ENCODE measurements around the gene PCDHGA1.
"Not testable (repeated sequence)": the region's sequence is repeated elsewhere in the genome, so short reads cannot be mapped to it uniquely, and the experiment has no call there.

The PCDHGA1 gene

GRCh38 chr5:141346017-141346416 lies 15.7 kb downstream of the PCDHGA1 start:
- H3K27ac ChIP-seq (ENCODE audit: insufficient read depth in 1 of 2, low read depth in 1 of 2, low read length in 2 of 2, poor library complexity in 1 of 2, severe bottlenecking in 2 of 2); DNase-seq; H3K4me3 ChIP-seq (ENCODE audit: control insufficient read depth in 1 of 7, extremely low read depth in 1 of 7, insufficient read depth in 4 of 7, low read depth in 2 of 7, low read length in 6 of 7); H3K4me1 ChIP-seq (ENCODE audit: control extremely low read depth in 1 of 4, control insufficient read depth in 4 of 4, insufficient read depth in 4 of 4, low read length in 3 of 4); CTCF ChIA-PET; POLR2A ChIA-PET; H3K36me3 ChIP-seq (ENCODE audit: control insufficient read depth in 4 of 4, insufficient read depth in 4 of 4, low read length in 3 of 4): not testable (repeated sequence)
- 35% methylated on average over 6 of the region's 35 CpGs for WGBS (ENCODE audit: insufficient coverage)
- H3K9me3 ChIP-seq (ENCODE audit: control extremely low read depth in 1 of 5, control insufficient read depth in 4 of 5, insufficient read depth in 2 of 5, low read depth in 1 of 5, low read length in 4 of 5): peaks cover 20 to 58% (median 36%) of the 10 kb centered on the region in 5 experiments
- H3K27me3 ChIP-seq (replicated peaks in 2 of 5; ENCODE audit: control insufficient read depth in 4 of 5, insufficient read depth in 5 of 5, low read length in 4 of 5): peaks cover 17 to 79% (median 20%) of the 10 kb centered on the region in 5 experiments

DNA sequence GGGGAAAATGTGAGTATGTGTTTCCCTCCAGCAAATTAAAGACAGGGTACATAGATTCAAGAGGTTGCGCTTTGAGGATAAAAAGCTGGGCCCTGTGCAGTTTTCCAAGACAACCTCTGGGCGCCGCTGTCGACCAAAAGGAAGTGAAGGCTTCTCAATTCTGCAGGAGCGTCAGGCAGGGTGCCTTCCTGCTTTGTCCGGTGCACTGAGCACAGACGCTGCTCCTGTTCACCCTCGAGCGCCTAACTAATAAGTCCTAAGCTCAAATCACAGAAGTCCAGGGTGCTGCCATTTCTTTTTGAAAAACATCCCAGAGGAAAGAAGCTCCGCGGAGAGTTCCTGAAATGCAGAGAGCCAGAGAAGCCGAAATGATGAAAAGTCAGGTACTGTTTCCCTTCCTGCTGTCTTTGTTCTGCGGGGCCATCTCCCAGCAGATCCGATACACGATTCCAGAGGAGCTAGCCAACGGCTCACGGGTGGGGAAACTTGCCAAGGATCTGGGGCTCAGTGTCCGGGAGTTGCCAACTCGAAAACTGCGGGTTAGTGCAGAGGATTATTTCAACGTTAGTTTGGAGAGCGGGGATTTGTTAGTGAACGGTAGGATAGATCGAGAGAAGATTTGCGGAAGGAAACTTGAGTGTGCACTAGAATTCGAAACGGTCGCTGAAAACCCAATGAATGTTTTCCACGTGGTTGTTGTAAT lies 19.8 kb downstream of the PCDHGA1 start, which contains the start of gene PCDHGB1:
Gene PCDHGB1 (plus strand): TSS at position 183 of the 703 bp plus-strand sequence. CDS start 162 bp downstream, at position 345.
- no peaks in the 10 kb centered on the region for H3K4me1 ChIP-seq (ENCODE audit: control extremely low read depth in 1 of 4, control insufficient read depth in 4 of 4, insufficient read depth in 4 of 4, low read length in 3 of 4)
- H3K36me3 ChIP-seq (ENCODE audit: control insufficient read depth in 4 of 4, insufficient read depth in 4 of 4, low read length in 3 of 4): peaks cover 0 to 6% (median 0%) of the 10 kb centered on the region in 4 experiments
- ChIA-PET CTCF (interaction anchor here (1.8 kb wide), 1 partner anchor 207 kb away, joined by 7 read pairs; no protein-coding TSS in a partner anchor), POLR2A (no interaction called here)
- DNase-seq: peak; percentile 17 to 60 (median 47)
- peaks cover 14 to 63% (median 40%) of the 10 kb centered on the region in 5 experiments for H3K9me3 ChIP-seq (ENCODE audit: control extremely low read depth in 1 of 5, control insufficient read depth in 4 of 5, insufficient read depth in 2 of 5, low read depth in 1 of 5, low read length in 4 of 5)
- peaks cover 19 to 77% (median 23%) of the 10 kb centered on the region in 5 experiments for H3K27me3 ChIP-seq (replicated peaks in 2 of 5; ENCODE audit: control insufficient read depth in 4 of 5, insufficient read depth in 5 of 5, low read length in 4 of 5)
- H3K27ac ChIP-seq (ENCODE audit: insufficient read depth in 1 of 2, low read depth in 1 of 2, low read length in 2 of 2, poor library complexity in 1 of 2, severe bottlenecking in 2 of 2): no peak within 1 kb of the TSS
- WGBS (ENCODE audit: insufficient coverage): 23% methylated on average over 29 of the region's 29 CpGs
- H3K4me3 ChIP-seq (ENCODE audit: control insufficient read depth in 1 of 7, extremely low read depth in 1 of 7, insufficient read depth in 4 of 7, low read depth in 2 of 7, low read length in 6 of 7): peak within 1 kb of the TSS in 4 of 7 experiments; percentile 4 to 55 (median 18)

DNA sequence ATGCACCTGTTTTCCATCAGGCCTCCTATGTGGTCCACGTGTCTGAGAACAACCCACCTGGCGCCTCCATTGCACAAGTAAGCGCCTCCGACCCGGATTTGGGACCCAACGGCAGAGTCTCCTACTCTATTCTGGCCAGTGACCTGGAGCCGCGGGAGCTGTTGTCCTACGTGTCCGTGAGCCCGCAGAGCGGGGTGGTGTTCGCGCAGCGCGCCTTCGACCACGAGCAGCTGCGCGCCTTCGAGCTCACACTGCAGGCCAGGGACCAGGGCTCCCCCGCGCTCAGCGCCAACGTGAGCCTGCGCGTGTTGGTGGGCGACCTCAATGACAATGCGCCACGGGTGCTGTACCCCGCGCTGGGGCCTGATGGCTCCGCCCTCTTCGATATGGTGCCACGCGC lies 21.3 kb downstream of the PCDHGA1 start:
- DNase-seq: no peak
- Histone ChIP-seq H3K27me3 (replicated peaks in 2 of 5; ENCODE audit: control insufficient read depth in 4 of 5, insufficient read depth in 5 of 5, low read length in 4 of 5) (peaks cover 20 to 82% (median 34%) of the 10 kb centered on the region in 5 experiments), H3K9me3 (ENCODE audit: control extremely low read depth in 1 of 5, control insufficient read depth in 4 of 5, insufficient read depth in 2 of 5, low read depth in 1 of 5, low read length in 4 of 5) (peaks cover 14 to 73% (median 48%) of the 10 kb centered on the region in 5 experiments), H3K36me3 (ENCODE audit: control insufficient read depth in 4 of 4, insufficient read depth in 4 of 4, low read length in 3 of 4) (peaks cover 0 to 6% (median 0%) of the 10 kb centered on the region in 4 experiments), H3K27ac (ENCODE audit: insufficient read depth in 1 of 2, low read depth in 1 of 2, low read length in 2 of 2, poor library complexity in 1 of 2, severe bottlenecking in 2 of 2) (no peak overlapping the region), H3K4me3 (ENCODE audit: control insufficient read depth in 1 of 7, extremely low read depth in 1 of 7, insufficient read depth in 4 of 7, low read depth in 2 of 7, low read length in 6 of 7) (no peak overlapping the region), H3K4me1 (ENCODE audit: control extremely low read depth in 1 of 4, control insufficient read depth in 4 of 4, insufficient read depth in 4 of 4, low read length in 3 of 4) (peaks cover 0 to 3% (median 0%) of the 10 kb centered on the region in 4 experiments)
- ChIA-PET POLR2A (no interaction called here), CTCF (interaction anchor here (1.8 kb wide), 1 partner anchor 206 kb away, joined by 7 read pairs; no protein-coding TSS in a partner anchor)
- WGBS (ENCODE audit: insufficient coverage): 30% methylated on average over 17 of the region's 36 CpGs

DNA sequence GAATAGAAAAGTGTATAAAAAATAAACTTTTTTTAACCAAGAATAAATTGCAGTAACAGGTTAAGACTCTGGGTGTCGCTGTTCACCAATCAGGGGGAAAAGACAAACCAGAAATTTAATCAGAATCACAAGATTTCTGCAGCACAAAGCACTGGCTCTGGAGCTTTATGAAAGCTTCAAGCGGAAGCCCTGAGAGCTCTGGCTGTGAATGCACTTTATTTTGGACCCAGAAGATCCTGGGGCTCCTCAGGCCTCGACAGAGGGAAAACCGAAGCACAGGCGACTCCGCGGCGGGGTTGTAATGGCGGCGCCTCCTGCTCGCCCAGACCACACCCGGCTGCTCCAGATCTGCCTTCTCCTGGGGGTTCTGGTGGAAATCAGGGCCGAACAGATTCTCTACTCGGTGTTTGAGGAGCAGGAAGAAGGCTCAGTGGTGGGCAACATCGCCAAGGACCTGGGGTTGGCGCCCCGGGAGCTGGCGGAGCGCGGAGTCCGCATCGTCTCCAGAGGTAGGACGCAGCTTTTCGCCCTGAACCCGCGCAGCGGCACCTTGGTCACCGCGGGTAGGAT lies 24.7 kb downstream of the PCDHGA1 start, which contains the start of gene PCDHGA4:
Gene PCDHGA4 (plus strand): TSS at position 122 of the 570 bp plus-strand sequence. CDS start 87 bp downstream, at position 209.
- peak in 2 of 3 donors; percentile 28 to 35 for DNase-seq
- ChIA-PET POLR2A (no interaction called here), CTCF (interaction anchor here (0.8 to 1.9 kb wide), 2 partner anchors 12 to 15 kb away, joined by 3 to 7 read pairs; partner anchors contain the start of gene PCDHGB3)
- WGBS (ENCODE audit: insufficient coverage): 18% methylated on average over 29 of the region's 29 CpGs
- Histone ChIP-seq H3K27ac (ENCODE audit: insufficient read depth in 1 of 2, low read depth in 1 of 2, low read length in 2 of 2, poor library complexity in 1 of 2, severe bottlenecking in 2 of 2) (no peak within 1 kb of the TSS), H3K4me1 (ENCODE audit: control extremely low read depth in 1 of 4, control insufficient read depth in 4 of 4, insufficient read depth in 4 of 4, low read length in 3 of 4) (peaks cover 0 to 3% (median 0%) of the 10 kb centered on the region in 4 experiments), H3K27me3 (replicated peaks in 2 of 5; ENCODE audit: control insufficient read depth in 4 of 5, insufficient read depth in 5 of 5, low read length in 4 of 5) (peaks cover 20 to 77% (median 44%) of the 10 kb centered on the region in 5 experiments), H3K4me3 (ENCODE audit: control insufficient read depth in 1 of 7, extremely low read depth in 1 of 7, insufficient read depth in 4 of 7, low read depth in 2 of 7, low read length in 6 of 7) (peak within 1 kb of the TSS in 3 of 7 experiments; percentile 23 to 62 (median 39)), H3K36me3 (ENCODE audit: control insufficient read depth in 4 of 4, insufficient read depth in 4 of 4, low read length in 3 of 4) (peaks cover 0 to 6% (median 0%) of the 10 kb centered on the region in 4 experiments), H3K9me3 (ENCODE audit: control extremely low read depth in 1 of 5, control insufficient read depth in 4 of 5, insufficient read depth in 2 of 5, low read depth in 1 of 5, low read length in 4 of 5) (peaks cover 11 to 74% (median 51%) of the 10 kb centered on the region in 5 experiments)

DNA sequence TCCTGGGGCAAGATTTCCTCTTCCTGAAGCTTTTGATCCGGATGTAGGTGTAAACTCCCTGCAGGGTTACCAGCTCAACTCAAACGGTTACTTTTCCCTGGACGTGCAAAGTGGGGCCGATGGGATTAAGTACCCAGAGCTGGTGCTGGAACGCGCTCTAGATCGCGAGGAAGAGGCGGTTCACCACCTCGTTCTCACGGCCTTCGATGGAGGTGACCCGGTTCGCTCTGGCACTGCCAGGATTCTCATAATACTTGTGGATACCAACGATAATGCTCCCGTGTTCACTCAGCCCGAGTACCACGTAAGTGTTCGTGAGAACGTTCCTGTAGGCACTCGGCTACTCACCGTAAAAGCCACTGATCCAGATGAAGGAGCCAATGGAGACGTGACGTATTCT lies 25.3 kb downstream of the PCDHGA1 start:
- CTCF ChIA-PET: interaction anchor here (0.8 to 1.9 kb wide), 2 partner anchors 13 to 14 kb away, joined by 3 to 7 read pairs; partner anchors contain the start of gene PCDHGB3
- peaks cover 0 to 6% (median 0%) of the 10 kb centered on the region in 4 experiments for H3K36me3 ChIP-seq (ENCODE audit: control insufficient read depth in 4 of 4, insufficient read depth in 4 of 4, low read length in 3 of 4)
- no peak for DNase-seq
- H3K4me1 ChIP-seq (ENCODE audit: control extremely low read depth in 1 of 4, control insufficient read depth in 4 of 4, insufficient read depth in 4 of 4, low read length in 3 of 4): peaks cover 0 to 3% (median 0%) of the 10 kb centered on the region in 4 experiments
- peaks cover 6 to 74% (median 50%) of the 10 kb centered on the region in 5 experiments for H3K9me3 ChIP-seq (ENCODE audit: control extremely low read depth in 1 of 5, control insufficient read depth in 4 of 5, insufficient read depth in 2 of 5, low read depth in 1 of 5, low read length in 4 of 5)
- 41% methylated on average over 24 of the region's 24 CpGs for WGBS (ENCODE audit: insufficient coverage)
- no peak overlapping the region for H3K4me3 ChIP-seq (ENCODE audit: control insufficient read depth in 1 of 7, extremely low read depth in 1 of 7, insufficient read depth in 4 of 7, low read depth in 2 of 7, low read length in 6 of 7)
- H3K27ac ChIP-seq (ENCODE audit: insufficient read depth in 1 of 2, low read depth in 1 of 2, low read length in 2 of 2, poor library complexity in 1 of 2, severe bottlenecking in 2 of 2): no peak overlapping the region
- POLR2A ChIA-PET: no interaction called here
- peaks cover 17 to 77% (median 39%) of the 10 kb centered on the region in 5 experiments for H3K27me3 ChIP-seq (replicated peaks in 2 of 5; ENCODE audit: control insufficient read depth in 4 of 5, insufficient read depth in 5 of 5, low read length in 4 of 5)

GRCh38 chr5:141356133-141356532 lies 25.8 kb downstream of the PCDHGA1 start:
- peaks cover 0 to 3% (median 0%) of the 10 kb centered on the region in 4 experiments for H3K4me1 ChIP-seq (ENCODE audit: control extremely low read depth in 1 of 4, control insufficient read depth in 4 of 4, insufficient read depth in 4 of 4, low read length in 3 of 4)
- H3K27me3 ChIP-seq (replicated peaks in 2 of 5; ENCODE audit: control insufficient read depth in 4 of 5, insufficient read depth in 5 of 5, low read length in 4 of 5): peaks cover 16 to 77% (median 36%) of the 10 kb centered on the region in 5 experiments
- CTCF ChIA-PET: interaction anchor here (1.9 kb wide), 1 partner anchor 14 kb away, joined by 7 read pairs; the partner anchor contains the start of gene PCDHGB3
- peaks cover 6 to 74% (median 50%) of the 10 kb centered on the region in 5 experiments for H3K9me3 ChIP-seq (ENCODE audit: control extremely low read depth in 1 of 5, control insufficient read depth in 4 of 5, insufficient read depth in 2 of 5, low read depth in 1 of 5, low read length in 4 of 5)
- no peak overlapping the region for H3K27ac ChIP-seq (ENCODE audit: insufficient read depth in 1 of 2, low read depth in 1 of 2, low read length in 2 of 2, poor library complexity in 1 of 2, severe bottlenecking in 2 of 2)
- no peak overlapping the region for H3K4me3 ChIP-seq (ENCODE audit: control insufficient read depth in 1 of 7, extremely low read depth in 1 of 7, insufficient read depth in 4 of 7, low read depth in 2 of 7, low read length in 6 of 7)
- POLR2A ChIA-PET: no interaction called here
- WGBS (ENCODE audit: insufficient coverage): 75% methylated on average over 4 of the region's 5 CpGs
- peaks cover 0 to 6% (median 0%) of the 10 kb centered on the region in 4 experiments for H3K36me3 ChIP-seq (ENCODE audit: control insufficient read depth in 4 of 4, insufficient read depth in 4 of 4, low read length in 3 of 4)
- no peak for DNase-seq

Data from common myeloid progenitor, CD34-positive (primary cell).